Esophagus muscularis mucosa (tissue), 4 donors: ENCODE results near the gene GPATCH4.

Source experiments
- EP300 ChIP-seq: sonication (generic); formaldehyde crosslinking; IDR thresholded peaks from one replicate; pipeline ENCODE4 v1.6.1; 2017; ENCODE audit warnings: antibody characterized with exemption
- POLR2A ChIP-seq: fragments of 450-650 bp; IDR thresholded peaks from one replicate; pipeline ENCODE4 v1.6.1; 2017; ENCODE audit warnings: antibody characterized with exemption, moderate library complexity, mild to moderate bottlenecking, low read depth
- POLR2AphosphoS5 ChIP-seq, 2 donors: sonication (generic); formaldehyde crosslinking; IDR thresholded peaks; one replicate each; pipeline ENCODE4 v1.6.1; 2017; ENCODE audit warnings: antibody characterized with exemption in 2 of 2
- TF ChIP-seq, protein P1 (sequence below), 3 experiments: fragments of 200-600 bp in 2 of 3; fragments of 450-650 bp in 1 of 3; sonication (generic) in 2 of 3; IDR thresholded peaks; one replicate each; pipeline ENCODE4 v1.5.1; 2017 to 2019; ENCODE audit warnings: antibody characterized with exemption in 3 of 3, mild to moderate bottlenecking in 2 of 3, moderate library complexity in 1 of 3

DNA sequence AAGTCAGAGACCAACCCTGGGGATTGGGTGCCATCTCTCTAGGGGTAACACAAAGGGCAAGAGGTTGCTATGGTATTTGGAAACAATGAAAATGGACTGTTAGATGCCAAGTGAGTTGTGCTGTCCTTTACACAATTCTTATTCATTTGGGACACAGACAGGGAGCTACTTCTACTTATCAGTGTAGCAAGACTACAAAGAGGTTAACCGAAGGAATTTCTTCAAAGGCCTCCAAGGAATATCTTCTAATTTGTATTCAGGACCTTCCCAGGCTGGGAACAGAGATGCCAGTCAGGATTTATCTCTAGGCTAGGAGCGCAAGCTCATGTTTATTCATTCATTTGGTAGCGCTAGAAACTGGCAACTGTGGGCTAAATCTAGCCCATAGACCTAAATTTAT lies 7.1 kb downstream of the GPATCH4 start:
- TF ChIP-seq POLR2A = no peak
- TF ChIP-seq POLR2AphosphoS5 (IDR thresholded peaks at IDR 0.05) = no peak
- TF ChIP-seq, protein P1, sequence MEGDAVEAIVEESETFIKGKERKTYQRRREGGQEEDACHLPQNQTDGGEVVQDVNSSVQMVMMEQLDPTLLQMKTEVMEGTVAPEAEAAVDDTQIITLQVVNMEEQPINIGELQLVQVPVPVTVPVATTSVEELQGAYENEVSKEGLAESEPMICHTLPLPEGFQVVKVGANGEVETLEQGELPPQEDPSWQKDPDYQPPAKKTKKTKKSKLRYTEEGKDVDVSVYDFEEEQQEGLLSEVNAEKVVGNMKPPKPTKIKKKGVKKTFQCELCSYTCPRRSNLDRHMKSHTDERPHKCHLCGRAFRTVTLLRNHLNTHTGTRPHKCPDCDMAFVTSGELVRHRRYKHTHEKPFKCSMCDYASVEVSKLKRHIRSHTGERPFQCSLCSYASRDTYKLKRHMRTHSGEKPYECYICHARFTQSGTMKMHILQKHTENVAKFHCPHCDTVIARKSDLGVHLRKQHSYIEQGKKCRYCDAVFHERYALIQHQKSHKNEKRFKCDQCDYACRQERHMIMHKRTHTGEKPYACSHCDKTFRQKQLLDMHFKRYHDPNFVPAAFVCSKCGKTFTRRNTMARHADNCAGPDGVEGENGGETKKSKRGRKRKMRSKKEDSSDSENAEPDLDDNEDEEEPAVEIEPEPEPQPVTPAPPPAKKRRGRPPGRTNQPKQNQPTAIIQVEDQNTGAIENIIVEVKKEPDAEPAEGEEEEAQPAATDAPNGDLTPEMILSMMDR (IDR thresholded peaks at IDR 0.05) = no peak
- TF ChIP-seq EP300 = no peak
